Esophagus squamous epithelium (tissue), 4 donors: ENCODE data around the gene PPP3CA.

Source experiments
- CTCF ChIP-seq, 6 experiments: fragments of 450-650 bp in 4 of 6; fragments of 200-600 bp in 2 of 6; sonication (generic) in 2 of 6; IDR thresholded peaks; one replicate each; pipeline ENCODE4 v1.5.1; 2016 to 2019; ENCODE audit warnings: antibody characterized with exemption in 6 of 6, mild to moderate bottlenecking in 4 of 6, moderate library complexity in 4 of 6
- POLR2A ChIP-seq, 4 donors: fragments of 450-650 bp; IDR thresholded peaks; one replicate each; pipeline ENCODE4 v1.6.1; 2017; ENCODE audit warnings: antibody characterized with exemption in 4 of 4, mild to moderate bottlenecking in 4 of 4, moderate library complexity in 3 of 4

GRCh38 chr4:101128473-101128872, 218.9 kb downstream of the PPP3CA start:
- TF ChIP-seq CTCF (IDR thresholded peaks at IDR 0.05) (no peak), POLR2A (IDR thresholded peaks at IDR 0.05) (no peak)
